SK-N-SH treated with all-trans-retinoic acid at 6 μM for 48 hours (cell line): ENCODE measurements around the gene DPY19L3.

Source experiments
- ATAC-seq: fragments of 200-7000 bp; cut with Tn5 transposase; 3 replicates; pipeline ENCODE4 v1.9.1; 2020; ENCODE audit warnings: mild to moderate bottlenecking, moderate library complexity
- ARNTL ChIP-seq: fragments of 450-650 bp; formaldehyde crosslinking; IDR thresholded peaks from 2 replicates; pipeline ENCODE4 v1.5.0; 2020; ENCODE audit warnings: low read depth, mild to moderate bottlenecking, moderate library complexity, borderline replicate concordance
- BACH2 ChIP-seq: fragments of 250-450 bp; sonication (Bioruptor Pico); IDR thresholded peaks from 2 replicates; pipeline ENCODE4 v1.9.0; 2021; ENCODE audit warnings: mild to moderate bottlenecking, borderline replicate concordance
- CREB5 ChIP-seq: fragments of 250-450 bp; sonication (Bioruptor Pico); IDR thresholded peaks from 2 replicates; pipeline ENCODE4 v1.5.1; 2020; ENCODE audit warnings: low read depth, mild to moderate bottlenecking, moderate library complexity
- CSRNP3 ChIP-seq: fragments of 250-450 bp; sonication (Bioruptor Pico); IDR thresholded peaks from 2 replicates; pipeline ENCODE4 v1.5.1; 2021; ENCODE audit warnings: mild to moderate bottlenecking, moderate library complexity
- ESRRG ChIP-seq: fragments of 250-450 bp; sonication (Bioruptor Pico); IDR thresholded peaks from 2 replicates; pipeline ENCODE4 v1.6.1; 2021; ENCODE audit warnings: mild to moderate bottlenecking
- GLIS3 ChIP-seq: fragments of 250-450 bp; sonication (Bioruptor Pico); IDR thresholded peaks from 2 replicates; pipeline ENCODE4 v1.5.0; 2020; ENCODE audit warnings: mild to moderate bottlenecking, moderate library complexity
- ISL1 ChIP-seq: fragments of 250-450 bp; sonication (Bioruptor Pico); IDR thresholded peaks from 2 replicates; pipeline ENCODE4 v2.1.2; 2022; ENCODE audit warnings: mild to moderate bottlenecking, moderate library complexity
- OSR1 ChIP-seq: fragments of 250-450 bp; sonication (Bioruptor Pico); IDR thresholded peaks from 2 replicates; pipeline ENCODE4 v1.8.0; 2022; ENCODE audit warnings: moderate library complexity, mild to moderate bottlenecking, inconsistent platforms
- PATZ1 ChIP-seq: fragments of 250-450 bp; sonication (Bioruptor Pico); IDR thresholded peaks from 2 replicates; pipeline ENCODE4 v1.8.0; 2020; ENCODE audit warnings: mild to moderate bottlenecking, moderate library complexity, borderline replicate concordance
- POU6F1 ChIP-seq: fragments of 250-450 bp; sonication (Bioruptor Pico); IDR thresholded peaks from 2 replicates; pipeline ENCODE4 v1.8.0; 2021; ENCODE audit warnings: low read depth, mild to moderate bottlenecking, moderate library complexity, borderline replicate concordance
- PPARA ChIP-seq: fragments of 250-450 bp; sonication (Bioruptor Pico); IDR thresholded peaks from 2 replicates; pipeline ENCODE4 v1.5.0; 2020; ENCODE audit warnings: mild to moderate bottlenecking, borderline replicate concordance
- SNAI2 ChIP-seq: fragments of 250-450 bp; sonication (Bioruptor Pico); IDR thresholded peaks from 2 replicates; pipeline ENCODE4 v1.5.0; 2020; ENCODE audit warnings: mild to moderate bottlenecking, moderate library complexity
- TCF4 ChIP-seq: fragments of 250-450 bp; sonication (Bioruptor Pico); IDR thresholded peaks from 2 replicates; pipeline ENCODE4 v1.8.0; 2021; ENCODE audit warnings: mild to moderate bottlenecking, moderate library complexity, borderline replicate concordance
- TOX ChIP-seq: fragments of 250-450 bp; sonication (Bioruptor Pico); IDR thresholded peaks from 2 replicates; pipeline ENCODE4 v1.8.0; 2021; ENCODE audit warnings: mild to moderate bottlenecking, moderate library complexity, borderline replicate concordance
- TSHZ2 ChIP-seq: fragments of 250-450 bp; sonication (Bioruptor Pico); IDR thresholded peaks from 2 replicates; pipeline ENCODE4 v1.5.0; 2020; ENCODE audit warnings: mild to moderate bottlenecking, moderate library complexity
- ZC3H10 ChIP-seq: fragments of 250-450 bp; sonication (Bioruptor Pico); IDR thresholded peaks from 2 replicates; pipeline ENCODE4 v1.5.1; 2021; ENCODE audit warnings: mild to moderate bottlenecking, moderate library complexity
- ZFP3 ChIP-seq: fragments of 250-450 bp; sonication (Bioruptor Pico); IDR thresholded peaks from 2 replicates; pipeline ENCODE4 v1.5.0; 2020; ENCODE audit warnings: mild to moderate bottlenecking, moderate library complexity
- ZFP30 ChIP-seq: fragments of 450-650 bp; formaldehyde crosslinking; IDR thresholded peaks from 2 replicates; pipeline ENCODE4 v1.5.0; 2022; ENCODE audit warnings: mild to moderate bottlenecking, moderate library complexity
- ZNF565 ChIP-seq: fragments of 450-650 bp; formaldehyde crosslinking; conservative IDR thresholded peaks from 2 replicates; pipeline ENCODE4 v1.5.0; 2020; ENCODE audit warnings: low read depth, mild to moderate bottlenecking, moderate library complexity
- ZNF70 ChIP-seq: fragments of 450-650 bp; formaldehyde crosslinking; IDR thresholded peaks from 2 replicates; pipeline ENCODE4 v1.5.0; 2020; ENCODE audit warnings: mild to moderate bottlenecking, moderate library complexity
- ZNF8 ChIP-seq: fragments of 450-650 bp; formaldehyde crosslinking; IDR thresholded peaks from 2 replicates; pipeline ENCODE4 v1.5.0; 2020; ENCODE audit warnings: mild to moderate bottlenecking, moderate library complexity

DPY19L3 gene

GRCh38 chr19:32448026-32448425 is 42.5 kb downstream of the DPY19L3 start:
- no peak for TF ChIP-seq TOX (CRISPR knock-in tag)
- TF ChIP-seq ZFP30 = no peak
- no peak for TF ChIP-seq ZNF70 (CRISPR knock-in tag)
- no peak for TF ChIP-seq ZNF8 (CRISPR knock-in tag)
- TF ChIP-seq ZC3H10 (CRISPR knock-in tag) = no peak
- TF ChIP-seq OSR1 (CRISPR knock-in tag) = no peak
- no peak for TF ChIP-seq CREB5 (CRISPR knock-in tag)
- TF ChIP-seq ZNF565 (CRISPR knock-in tag) = no peak
- TF ChIP-seq PATZ1 (CRISPR knock-in tag) = no peak
- TF ChIP-seq POU6F1 = no peak
- TF ChIP-seq, all 23 proteins: peak for 0
- no peak for ATAC-seq

- ATAC-seq = no peak
- TF ChIP-seq ZNF8 (CRISPR knock-in tag) = no peak
- TF ChIP-seq ARNTL (CRISPR knock-in tag) = no peak
- no peak for TF ChIP-seq GLIS3
- no peak for TF ChIP-seq TOX (CRISPR knock-in tag)
- TF ChIP-seq BACH2 (CRISPR knock-in tag) = no peak
- TF ChIP-seq ZNF70 (CRISPR knock-in tag) = no peak
- TF ChIP-seq PPARA = no peak
- no peak for TF ChIP-seq ZFP3 (CRISPR knock-in tag)
- TF ChIP-seq SNAI2 = no peak
- TF ChIP-seq ESRRG (CRISPR knock-in tag) = no peak
- TF ChIP-seq ZC3H10 (CRISPR knock-in tag) = no peak
- no peak for TF ChIP-seq PATZ1 (CRISPR knock-in tag)
- no peak for TF ChIP-seq CSRNP3 (CRISPR knock-in tag)
- TF ChIP-seq TSHZ2 (CRISPR knock-in tag) = no peak
- TF ChIP-seq TCF4 (CRISPR knock-in tag) = no peak
- TF ChIP-seq, all 23 proteins: peak for 0
These were observed 44.6 kb downstream of the DPY19L3 start for GRCh38 chr19:32450217-32450616.

- TF ChIP-seq ZC3H10 (CRISPR knock-in tag) (no peak), ISL1 (CRISPR knock-in tag) (no peak), CSRNP3 (CRISPR knock-in tag) (no peak), OSR1 (CRISPR knock-in tag) (no peak), ZNF70 (CRISPR knock-in tag) (no peak)
These were observed 48.2 kb downstream of the DPY19L3 start for GRCh38 chr19:32453736-32454135.

More at GRCh38 chr19:32453736-32454135, 48.2 kb downstream of the DPY19L3 start:
- no peak for ATAC-seq
